ENCODE measurements around the gene SACM1L.

SACM1L gene

DNA sequence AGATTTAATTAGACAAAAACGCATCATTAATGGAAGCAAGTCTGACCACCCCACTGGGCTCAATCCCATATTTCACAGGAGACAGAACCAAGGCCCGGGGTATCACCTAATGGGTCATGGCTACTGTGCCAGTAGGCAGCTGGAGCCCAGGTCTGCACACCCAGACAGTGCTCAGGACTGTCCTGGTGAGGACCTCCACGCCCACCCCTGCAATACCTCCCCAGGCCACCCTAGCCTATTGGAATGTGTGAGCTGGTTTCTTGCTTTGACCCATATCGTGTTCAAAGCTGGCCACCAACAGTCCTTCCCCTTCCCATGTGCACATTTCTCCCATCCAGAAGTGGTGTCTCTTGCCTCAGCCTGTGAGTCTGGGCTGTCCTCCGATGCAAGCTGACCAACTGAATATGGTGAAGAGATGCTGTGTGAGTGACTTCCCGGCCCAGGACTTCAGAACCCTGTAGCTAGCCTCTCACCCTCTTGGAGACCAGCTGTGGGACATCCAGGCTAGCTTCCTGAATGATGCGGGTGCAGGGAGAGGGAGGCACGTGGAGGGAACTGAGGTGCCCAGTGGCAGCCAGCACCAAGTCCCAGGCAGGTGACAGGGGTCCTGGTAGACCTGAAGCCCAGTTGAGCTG, 88.0 kb downstream of the SACM1L start:
- no peak for DNase-seq (ENCODE audit: extremely low read depth, low read depth)
- TF ChIP-seq, protein P1, sequence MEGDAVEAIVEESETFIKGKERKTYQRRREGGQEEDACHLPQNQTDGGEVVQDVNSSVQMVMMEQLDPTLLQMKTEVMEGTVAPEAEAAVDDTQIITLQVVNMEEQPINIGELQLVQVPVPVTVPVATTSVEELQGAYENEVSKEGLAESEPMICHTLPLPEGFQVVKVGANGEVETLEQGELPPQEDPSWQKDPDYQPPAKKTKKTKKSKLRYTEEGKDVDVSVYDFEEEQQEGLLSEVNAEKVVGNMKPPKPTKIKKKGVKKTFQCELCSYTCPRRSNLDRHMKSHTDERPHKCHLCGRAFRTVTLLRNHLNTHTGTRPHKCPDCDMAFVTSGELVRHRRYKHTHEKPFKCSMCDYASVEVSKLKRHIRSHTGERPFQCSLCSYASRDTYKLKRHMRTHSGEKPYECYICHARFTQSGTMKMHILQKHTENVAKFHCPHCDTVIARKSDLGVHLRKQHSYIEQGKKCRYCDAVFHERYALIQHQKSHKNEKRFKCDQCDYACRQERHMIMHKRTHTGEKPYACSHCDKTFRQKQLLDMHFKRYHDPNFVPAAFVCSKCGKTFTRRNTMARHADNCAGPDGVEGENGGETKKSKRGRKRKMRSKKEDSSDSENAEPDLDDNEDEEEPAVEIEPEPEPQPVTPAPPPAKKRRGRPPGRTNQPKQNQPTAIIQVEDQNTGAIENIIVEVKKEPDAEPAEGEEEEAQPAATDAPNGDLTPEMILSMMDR (IDR thresholded peaks at IDR 0.05; ENCODE audit: low read depth, low read length) = no peak

DNA sequence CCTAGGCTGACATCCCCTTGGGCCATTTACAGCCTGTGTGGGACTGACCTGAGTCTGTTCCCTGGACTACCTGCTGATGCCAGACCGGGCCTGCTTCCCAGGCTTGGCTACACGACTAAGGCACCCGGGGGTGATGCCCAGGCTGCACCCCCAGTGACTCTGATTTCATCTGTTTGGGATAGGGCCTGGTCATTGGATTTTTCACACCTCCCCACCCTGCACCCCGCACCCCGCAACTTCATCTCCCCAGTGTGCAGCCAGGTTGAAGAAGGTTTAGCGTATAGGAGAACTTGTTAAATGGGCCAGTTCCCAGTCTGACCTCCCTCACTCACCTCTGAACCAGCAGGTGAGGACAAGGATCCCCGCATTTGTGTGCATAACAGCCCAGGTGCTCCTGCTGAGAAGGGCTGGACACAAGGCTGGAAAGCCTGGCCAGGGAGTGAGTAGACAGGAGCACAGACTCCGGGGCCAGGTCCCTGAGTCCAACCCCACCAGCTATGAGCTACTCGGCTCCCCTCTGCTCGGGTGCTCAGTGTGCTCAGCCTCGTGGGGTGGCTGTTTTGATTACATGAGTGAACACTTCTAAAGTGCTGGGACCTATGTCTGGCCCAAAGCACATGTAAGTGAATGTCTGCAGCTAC, 88.7 kb downstream of the SACM1L start:
- DNase-seq (ENCODE audit: extremely low read depth, low read depth) = no peak
- TF ChIP-seq, protein P1 (IDR thresholded peaks at IDR 0.05; ENCODE audit: low read depth, low read length) = no peak

DNA sequence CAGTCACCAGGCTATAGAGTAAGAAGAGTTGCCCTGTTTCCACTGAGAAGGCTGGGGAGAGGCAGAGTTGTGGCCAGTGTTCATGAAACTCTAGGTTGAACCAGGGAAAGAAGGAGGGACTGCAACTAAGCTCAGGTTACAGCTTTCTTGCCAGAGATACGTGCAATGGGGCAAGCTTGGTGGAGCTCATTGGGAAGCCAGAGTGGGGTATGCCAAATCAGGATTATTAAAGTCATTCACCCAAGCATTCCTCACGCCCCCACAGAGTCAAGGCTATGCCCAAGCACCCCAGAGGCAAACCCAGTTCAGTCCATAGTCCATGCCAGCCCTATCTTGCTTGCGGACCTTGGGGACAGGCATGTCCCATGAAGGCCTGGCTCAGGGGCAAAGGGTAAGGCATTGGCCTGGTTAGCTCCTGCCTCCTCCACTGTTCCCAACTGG, 89.6 kb downstream of the SACM1L start:
- TF ChIP-seq, protein P1 (IDR thresholded peaks at IDR 0.05; ENCODE audit: low read depth, low read length) = no peak
- no peak for DNase-seq (ENCODE audit: extremely low read depth, low read depth)

DNA sequence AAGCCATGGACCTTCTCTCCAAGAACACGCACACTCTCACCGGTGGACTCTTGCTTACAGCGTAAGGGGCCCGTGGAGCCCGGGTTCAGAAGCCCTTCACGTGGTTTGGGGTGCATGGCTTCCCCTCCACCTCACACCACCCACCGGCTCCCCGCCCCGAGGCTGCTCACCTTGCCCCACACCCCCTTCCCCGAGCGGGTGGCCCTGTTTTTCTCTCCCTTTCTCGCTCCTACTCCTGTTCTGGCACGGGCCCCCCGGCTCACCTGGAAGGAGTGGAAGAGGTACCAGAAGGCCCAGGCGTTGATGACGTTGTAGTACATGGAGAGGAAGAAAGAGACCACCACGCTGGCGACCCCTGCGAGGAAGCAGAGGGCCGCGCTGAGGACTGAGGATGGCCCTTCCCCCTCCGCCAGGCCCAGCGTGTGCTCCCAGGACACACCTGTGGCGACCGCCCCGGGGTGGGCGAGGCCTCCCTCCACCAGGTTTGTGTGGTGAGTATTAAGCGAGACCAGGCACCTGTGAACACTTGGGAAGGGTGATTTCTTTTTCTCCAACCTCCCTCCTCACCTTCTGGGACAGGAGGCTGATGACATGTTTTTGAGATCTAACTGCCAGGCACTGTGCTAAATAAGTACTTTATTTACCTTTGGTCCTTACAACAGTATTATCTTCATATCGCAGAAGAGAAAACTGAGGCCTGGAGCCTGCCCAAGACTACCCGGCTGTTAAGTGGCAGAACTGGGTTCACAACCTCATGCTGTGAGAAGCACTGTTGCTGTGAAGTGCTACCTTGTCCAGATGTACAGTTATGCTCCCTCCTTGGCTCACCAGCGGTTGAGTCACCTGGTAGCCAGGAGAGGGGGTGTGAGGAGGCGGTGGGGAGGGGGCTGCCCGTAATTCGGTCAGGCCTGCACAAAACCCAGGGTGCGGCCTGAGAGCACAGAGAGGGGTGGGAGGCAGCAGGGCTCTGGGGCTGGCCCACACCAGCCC, 90.8 kb downstream of the SACM1L start:
- TF ChIP-seq, protein P1 (IDR thresholded peaks at IDR 0.05; ENCODE audit: low read depth, low read length) = no peak
- DNase-seq (ENCODE audit: extremely low read depth, low read depth) = no peak

DNA sequence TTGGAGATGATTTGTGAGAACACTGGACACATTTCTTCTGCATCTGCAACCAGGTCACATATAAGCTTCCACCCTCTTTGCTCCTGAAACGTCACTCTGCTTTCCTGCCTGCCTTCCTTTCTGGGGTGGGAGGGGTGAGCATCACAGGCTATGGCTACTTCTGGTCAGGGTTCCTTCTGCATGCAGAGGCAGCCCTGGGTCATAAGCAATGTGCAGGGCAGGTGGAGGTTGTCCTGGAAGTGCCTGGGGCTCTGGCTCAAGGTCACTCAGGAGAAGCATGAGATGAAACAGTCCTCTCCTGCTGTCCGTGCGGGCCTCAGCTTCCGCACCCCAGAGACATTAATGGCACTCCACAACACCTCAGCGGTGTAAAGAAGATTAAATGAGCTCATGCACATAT, 92.1 kb downstream of the SACM1L start:
- DNase-seq (ENCODE audit: extremely low read depth, low read depth) = no peak

DNA sequence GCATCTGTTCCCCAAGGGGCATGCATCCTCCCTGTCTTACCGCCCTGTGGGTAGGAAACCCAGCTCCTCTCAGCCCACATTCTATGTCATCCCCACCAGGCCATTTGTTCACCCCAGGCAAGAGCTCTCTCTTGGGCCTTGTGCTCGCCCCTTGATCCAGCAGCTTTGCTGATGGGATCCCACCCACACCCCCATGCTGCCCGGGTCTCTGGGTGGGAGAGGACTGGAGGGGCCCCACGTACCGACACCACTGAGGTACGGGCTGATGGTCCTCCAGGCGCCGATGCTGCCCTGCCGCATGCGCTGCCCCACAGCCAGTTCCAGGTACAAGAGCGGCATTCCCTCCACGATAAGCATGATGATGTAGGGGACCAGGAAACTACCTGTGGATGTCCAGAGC, 92.6 kb downstream of the SACM1L start:
- DNase-seq (ENCODE audit: extremely low read depth, low read depth) = no peak
- TF ChIP-seq, protein P1 (IDR thresholded peaks at IDR 0.05; ENCODE audit: low read depth, low read length) = no peak

More for the DNA sequence above, 92.1 kb downstream of the SACM1L start:
- TF ChIP-seq, protein P1 (IDR thresholded peaks at IDR 0.05; ENCODE audit: low read depth, low read length) = no peak
